SK-N-SH treated with all-trans-retinoic acid at 6 μM for 48 hours (cell line): ENCODE measurements around the gene BRMS1.

Experiments used
- CSDC2 ChIP-seq: fragments of 250-450 bp; sonication (Bioruptor Pico); IDR thresholded peaks from 2 replicates; pipeline ENCODE4 v1.5.0; 2020; ENCODE audit warnings: mild to moderate bottlenecking, moderate library complexity
- TF ChIP-seq, protein P1 (sequence below): fragments of 250-450 bp; sonication (Bioruptor Pico); IDR thresholded peaks from 2 replicates; pipeline ENCODE4 v1.5.1; 2021; ENCODE audit warnings: mild to moderate bottlenecking, moderate library complexity

DNA sequence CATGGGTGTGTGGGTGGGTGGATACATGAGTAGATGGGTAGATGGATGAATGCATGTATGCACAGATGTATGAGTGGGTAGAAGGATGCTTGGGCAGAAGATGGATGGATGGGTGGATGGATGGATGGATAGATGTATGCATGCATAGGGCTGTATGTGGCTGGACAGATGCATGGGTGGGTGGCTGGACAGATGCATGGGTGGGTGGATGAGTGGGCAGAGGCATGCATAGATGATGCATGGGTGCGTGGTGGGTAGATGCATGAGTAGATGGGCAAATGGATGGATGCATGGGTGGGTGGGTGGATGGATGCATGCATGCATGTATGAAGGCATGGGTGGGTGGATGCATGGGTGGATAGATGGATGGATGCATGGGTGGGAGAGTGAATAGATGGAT, 21.2 kb downstream of the BRMS1 start:
- TF ChIP-seq, protein P1, sequence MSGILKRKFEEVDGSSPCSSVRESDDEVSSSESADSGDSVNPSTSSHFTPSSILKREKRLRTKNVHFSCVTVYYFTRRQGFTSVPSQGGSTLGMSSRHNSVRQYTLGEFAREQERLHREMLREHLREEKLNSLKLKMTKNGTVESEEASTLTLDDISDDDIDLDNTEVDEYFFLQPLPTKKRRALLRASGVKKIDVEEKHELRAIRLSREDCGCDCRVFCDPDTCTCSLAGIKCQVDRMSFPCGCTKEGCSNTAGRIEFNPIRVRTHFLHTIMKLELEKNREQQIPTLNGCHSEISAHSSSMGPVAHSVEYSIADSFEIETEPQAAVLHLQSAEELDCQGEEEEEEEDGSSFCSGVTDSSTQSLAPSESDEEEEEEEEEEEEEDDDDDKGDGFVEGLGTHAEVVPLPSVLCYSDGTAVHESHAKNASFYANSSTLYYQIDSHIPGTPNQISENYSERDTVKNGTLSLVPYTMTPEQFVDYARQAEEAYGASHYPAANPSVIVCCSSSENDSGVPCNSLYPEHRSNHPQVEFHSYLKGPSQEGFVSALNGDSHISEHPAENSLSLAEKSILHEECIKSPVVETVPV (CRISPR knock-in tag), result no peak
- TF ChIP-seq CSDC2 (CRISPR knock-in tag), result no peak
